ENCODE results near the gene ZNF296.

ZNF296 gene

GRCh38 chr19:45082170-45082569, 5.9 kb upstream of the ZNF296 start:
- DNase-seq (ENCODE audit: low spot score), result no peak

- DNase-seq (ENCODE audit: low spot score), result no peak
These were observed 3.7 kb upstream of the ZNF296 start for GRCh38 chr19:45079911-45080370.

- DNase-seq (ENCODE audit: low spot score), result peak; percentile 93
These were observed 3.0 kb upstream of the ZNF296 start, which contains the start of gene GEMIN7 for GRCh38 chr19:45079063-45079910. TSS of gene GEMIN7 (plus strand) at chr19:45079260. CDS start at chr19:45090115, 10,855 bp downstream.

GRCh38 chr19:45078390-45079062, 2.2 kb upstream of the ZNF296 start:
- DNase-seq (ENCODE audit: low spot score), result no peak

- no peak for DNase-seq (ENCODE audit: low spot score)
These were observed 813 bp upstream of the ZNF296 start for GRCh38 chr19:45076851-45077730.

- DNase-seq (ENCODE audit: low spot score), result peak; percentile 53
These were observed 813 bp downstream of the ZNF296 start for GRCh38 chr19:45075301-45076028.

GRCh38 chr19:45074744-45075300, 1.5 kb downstream of the ZNF296 start:
- no peak for DNase-seq (ENCODE audit: low spot score)

- DNase-seq (ENCODE audit: low spot score), result no peak
These were observed 4.1 kb downstream of the ZNF296 start for GRCh38 chr19:45071969-45072790.

- DNase-seq (ENCODE audit: low spot score), result no peak
These were observed 4.7 kb downstream of the ZNF296 start for GRCh38 chr19:45071545-45071938.

GRCh38 chr19:45070861-45071544, 5.3 kb downstream of the ZNF296 start:
- no peak for DNase-seq (ENCODE audit: low spot score)

- DNase-seq (ENCODE audit: low spot score), result no peak
These were observed 6.1 kb downstream of the ZNF296 start for GRCh38 chr19:45070214-45070613.

- DNase-seq (ENCODE audit: low spot score), result peak; percentile 41
These were observed 7.2 kb downstream of the ZNF296 start for GRCh38 chr19:45069056-45069455.

GRCh38 chr19:45068041-45068440, 8.2 kb downstream of the ZNF296 start:
- no peak for DNase-seq (ENCODE audit: low spot score)

GRCh38 chr19:45066921-45067661, 9.2 kb downstream of the ZNF296 start:
- no peak for DNase-seq (ENCODE audit: low spot score)

- DNase-seq (ENCODE audit: low spot score), result no peak
These were observed 12.2 kb downstream of the ZNF296 start for GRCh38 chr19:45063851-45064801.

- no peak for DNase-seq (ENCODE audit: low spot score)
These were observed 14.3 kb downstream of the ZNF296 start for GRCh38 chr19:45061965-45062364.

- DNase-seq (ENCODE audit: low spot score), result peak; percentile 89
These were observed 16.9 kb downstream of the ZNF296 start for GRCh38 chr19:45059258-45059965.
